HepG2 (cell line): ENCODE results near the gene PIGO. TPM values are rescaled to one million over a fixed set of nuclear protein-coding genes. Genes with fewer than 3 reads are reported as not detected.
A peak's percentile ranks its signal among the peaks of the same experiment; 100 is the strongest.

Experiments used
- CBFB ChIP-seq: sonication (generic); formaldehyde crosslinking; IDR thresholded peaks from 2 replicates; pipeline ENCODE4 v1.4.0; 2020; ENCODE audit warnings: missing genetic modification reagents
- CREM ChIP-seq, 2 experiments: sonication (generic) in 1 of 2; formaldehyde crosslinking in 1 of 2; IDR thresholded peaks; 2 replicates each; pipeline versions ENCODE4 v1.4.0 to v1.6.1; 2016 to 2020; ENCODE audit warnings: antibody characterized with exemption in 1 of 2, mild to moderate bottlenecking in 1 of 2, missing genetic modification reagents in 1 of 2
- ESRRA ChIP-seq: sonication (generic); formaldehyde crosslinking; IDR thresholded peaks from 2 replicates; pipeline ENCODE4 v1.5.1; 2020; ENCODE audit warnings: mild to moderate bottlenecking, low read depth, missing genetic modification reagents
- FOSL2 ChIP-seq: sonication (generic); formaldehyde crosslinking; IDR thresholded peaks from 2 replicates; pipeline ENCODE4 v1.4.0; 2020; ENCODE audit warnings: missing genetic modification reagents
- FOXJ3 ChIP-seq: sonication (generic); formaldehyde crosslinking; IDR thresholded peaks from 2 replicates; pipeline ENCODE4 v1.4.0; 2020; ENCODE audit warnings: missing genetic modification reagents, mild to moderate bottlenecking, borderline replicate concordance
- HMGXB4 ChIP-seq, 2 experiments: sonication (generic) in 1 of 2; formaldehyde crosslinking in 1 of 2; IDR thresholded peaks; 2 replicates each; pipeline versions ENCODE4 v1.4.0 to v1.6.1; 2018 to 2020; ENCODE audit warnings: missing genetic modification reagents in 2 of 2, borderline replicate concordance in 1 of 2, low read depth in 1 of 2, mild to moderate bottlenecking in 1 of 2, missing biosample characterization in 1 of 2
- IRX3 ChIP-seq: sonication (generic); formaldehyde crosslinking; IDR thresholded peaks from 2 replicates; pipeline ENCODE4 v1.8.1; 2023; ENCODE audit warnings: mild to moderate bottlenecking, low read depth, missing genetic modification reagents, borderline replicate concordance
- KMT2A ChIP-seq: sonication (generic); formaldehyde crosslinking; IDR thresholded peaks from 2 replicates; pipeline ENCODE4 v1.4.0; 2020; ENCODE audit warnings: missing genetic modification reagents
- MYC ChIP-seq: sonication (generic); formaldehyde crosslinking; IDR thresholded peaks from 2 replicates; pipeline ENCODE4 v1.9.0; 2021; ENCODE audit warnings: missing genetic modification reagents, borderline replicate concordance
- NKX3-1 ChIP-seq: sonication (generic); formaldehyde crosslinking; IDR thresholded peaks from 2 replicates; pipeline ENCODE4 v1.5.0; 2020; ENCODE audit warnings: missing genetic modification reagents
- NR2F2 ChIP-seq: IDR thresholded peaks from 2 replicates; pipeline ENCODE4 v1.6.1; 2012; ENCODE audit warnings: low read depth, inconsistent platforms, borderline replicate concordance
- PLSCR1 ChIP-seq: sonication (generic); formaldehyde crosslinking; IDR thresholded peaks from 2 replicates; pipeline ENCODE4 v1.5.0; 2020; ENCODE audit warnings: missing genetic modification reagents, mild to moderate bottlenecking, borderline replicate concordance
- SMARCE1 ChIP-seq: fragments of 450-650 bp; IDR thresholded peaks from 2 replicates; pipeline ENCODE4 v1.6.1; 2017; ENCODE audit warnings: borderline replicate concordance
- SRSF4 ChIP-seq: fragments of 200-400 bp; formaldehyde crosslinking; IDR thresholded peaks from one replicate; pipeline ENCODE4 v1.6.1; 2018; ENCODE audit warnings: mild to moderate bottlenecking, low read depth, low read length, moderate library complexity; ENCODE audit not compliant: poor library complexity, severe bottlenecking
- TFDP2 ChIP-seq: sonication (generic); formaldehyde crosslinking; IDR thresholded peaks from 2 replicates; pipeline ENCODE4 v1.4.0; 2020; ENCODE audit warnings: missing genetic modification reagents
- ZBTB25 ChIP-seq: IDR thresholded peaks from 2 replicates; pipeline ENCODE4 v1.6.1; 2018; ENCODE audit warnings: missing genetic modification reagents
- ZFP90 ChIP-seq: sonication (generic); formaldehyde crosslinking; IDR thresholded peaks from 2 replicates; pipeline ENCODE4 v1.8.0; 2022; ENCODE audit warnings: missing genetic modification reagents, mild to moderate bottlenecking, inconsistent platforms, borderline replicate concordance
- ZFX ChIP-seq: sonication (generic); formaldehyde crosslinking; IDR thresholded peaks from 2 replicates; pipeline ENCODE4 v1.4.0; 2020; ENCODE audit warnings: mild to moderate bottlenecking, low read depth, missing genetic modification reagents, moderate library complexity
- ZNF101 ChIP-seq: sonication (generic); formaldehyde crosslinking; IDR thresholded peaks from 2 replicates; pipeline ENCODE4 v1.4.0; 2020; ENCODE audit warnings: mild to moderate bottlenecking, low read depth, missing genetic modification reagents, borderline replicate concordance
- ZNF329 ChIP-seq: sonication (generic); formaldehyde crosslinking; IDR thresholded peaks from 2 replicates; pipeline ENCODE4 v1.9.0; 2021; ENCODE audit warnings: low read depth, mild to moderate bottlenecking, missing genetic modification reagents
- ZNF451 ChIP-seq: sonication (generic); formaldehyde crosslinking; IDR thresholded peaks from 2 replicates; pipeline ENCODE4 v1.5.0; 2020; ENCODE audit warnings: mild to moderate bottlenecking, missing genetic modification reagents
- ZNF570 ChIP-seq: sonication (generic); formaldehyde crosslinking; IDR thresholded peaks from 2 replicates; pipeline ENCODE4 v1.4.0; 2020; ENCODE audit warnings: mild to moderate bottlenecking, missing genetic modification reagents, borderline replicate concordance
- ZNF709 ChIP-seq: sonication (generic); formaldehyde crosslinking; IDR thresholded peaks from 2 replicates; pipeline ENCODE4 v1.5.0; 2020; ENCODE audit warnings: mild to moderate bottlenecking, missing genetic modification reagents
- polyA plus RNA-seq, 8 experiments: library from polyadenylated mRNA; depleted of rRNA in 3 of 8; stranded (reverse) in 7 of 8; unstranded in 1 of 8; fragments of >200 nt; fragmentation: Illumina TruSeq in 4 of 8; extraction: Trizol in 4 of 8; gene quantifications; 2 replicates each; pipeline versions ENCODE4 v1.2.1 to v1.2.3, GENCODE V29; 2011 to 2016; ENCODE audit warnings: low read depth in 4 of 8, missing spikeins in 1 of 8, mixed read lengths in 1 of 8; ENCODE audit not compliant: insufficient read depth in 1 of 8
- total RNA-seq, 5 experiments: library from RNA; depleted of rRNA; stranded (reverse); fragments of >200 nt; fragmentation: Illumina TruSeq; extraction: Trizol; gene quantifications; 2 replicates each; pipeline ENCODE4 v1.2.3, GENCODE V29; 2016; ENCODE audit warnings: low read depth in 1 of 5

The PIGO gene
- total and polyA plus RNA-seq, 2 of the 13 experiments (the other 11 are each of a cell fraction or from before 2014, with no cell fraction given), result 20.5 to 26.2 TPM

GRCh38 chr9:35116898-35117551 is 20.6 kb upstream of the PIGO start (continued):
- TF ChIP-seq ZFX (CRISPR knock-in tag), result peak; percentile 50
- TF ChIP-seq MYC (CRISPR knock-in tag), result 0 out of 2 replicates have a peak, but pooled peaks have one; percentile 23
- no peak for TF ChIP-seq ZNF570
- TF ChIP-seq FOXJ3 (CRISPR knock-in tag), result no peak
- TF ChIP-seq IRX3, result 0 out of 2 replicates have a peak, but pooled peaks have one; percentile 29
- no peak for TF ChIP-seq ZNF329 (CRISPR knock-in tag)
- 0 out of 2 replicates have a peak, but pooled peaks have one; percentile 61 for TF ChIP-seq ESRRA
- no peak for TF ChIP-seq ZNF709 (CRISPR knock-in tag)
- TF ChIP-seq CREM (IDR thresholded peaks at IDR 0.05), result no peak
- no peak for TF ChIP-seq CREM (CRISPR knock-in tag; IDR thresholded peaks at IDR 0.05)
- no peak for TF ChIP-seq TFDP2
- TF ChIP-seq KMT2A (CRISPR knock-in tag), result peak; percentile 73; the same call in 1 of the 2 replicates
- TF ChIP-seq SRSF4, result no peak
- 0 out of 2 replicates have a peak, but pooled peaks have one; percentile 27 for TF ChIP-seq ZNF101 (CRISPR knock-in tag)
- TF ChIP-seq CBFB (CRISPR knock-in tag), result no peak
- no peak for TF ChIP-seq FOSL2 (CRISPR knock-in tag)
- no peak for TF ChIP-seq ZFP90
- no peak for TF ChIP-seq PLSCR1 (CRISPR knock-in tag)
- no peak for TF ChIP-seq NKX3-1 (CRISPR knock-in tag)
- TF ChIP-seq NR2F2, result 0 out of 2 replicates have a peak, but pooled peaks have one; percentile 10
- TF ChIP-seq ZNF451 (CRISPR knock-in tag), result no peak
- TF ChIP-seq SMARCE1, result no peak
- peak; percentile 85 to 89; a peak in 3 of 4 replicates for TF ChIP-seq HMGXB4 (CRISPR knock-in tag; IDR thresholded peaks at IDR 0.05; ENCODE audit: borderline replicate concordance in 1 of 2, low read depth in 1 of 2)
- no peak for TF ChIP-seq ZBTB25 (CRISPR knock-in tag)
